GM20431 (cell line): Measurements from ENCODE around the gene PDPK1.
"Not testable (repeated sequence)": the region's sequence is repeated elsewhere in the genome, so short reads cannot be mapped to it uniquely, and the experiment has no call there.

Experiments used
- in situ Hi-C: fragments of 300-500 bp; cut with MseI, MboI; formaldehyde crosslinking; loops from one replicate; pipeline ENCODE4 v1.15.0; 2020; ENCODE audit warnings: low sequenced_read_pairs; ENCODE audit not compliant: unreplicated experiment

Gene PDPK1

DNA sequence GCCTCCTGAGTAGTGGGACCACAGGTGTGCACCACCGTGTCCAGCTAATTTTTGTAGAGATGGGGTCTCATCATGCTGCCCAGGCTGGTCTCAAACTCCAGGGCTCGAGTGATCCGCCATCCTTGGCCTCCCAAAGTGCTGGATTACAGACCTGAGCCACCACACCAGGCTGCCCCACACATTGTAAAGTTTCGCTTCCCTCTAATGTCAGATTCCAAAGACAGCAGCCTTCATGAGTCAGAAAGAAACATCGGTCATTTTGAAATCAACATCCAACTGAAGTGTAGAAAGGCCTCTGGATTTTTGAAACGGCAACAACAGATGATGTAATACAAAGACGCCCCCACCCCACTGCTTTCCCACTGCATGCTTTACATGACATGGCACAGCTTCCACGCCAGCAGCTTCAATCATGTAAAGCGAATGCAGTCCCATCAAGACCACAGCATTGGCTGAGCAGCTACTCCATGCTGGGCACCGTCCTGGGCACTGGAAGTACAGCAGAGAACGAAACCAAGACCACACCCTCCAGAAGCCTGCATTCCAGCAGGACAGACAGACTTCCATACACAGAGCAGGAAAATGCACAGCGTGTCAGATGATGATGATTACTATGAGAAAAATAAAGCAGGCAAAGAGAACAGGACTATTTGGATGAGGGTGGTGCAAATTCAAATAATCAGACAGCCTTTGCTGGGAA lies 107.1 kb downstream of the PDPK1 start:
- in situ Hi-C loops, result not testable (repeated sequence)

DNA sequence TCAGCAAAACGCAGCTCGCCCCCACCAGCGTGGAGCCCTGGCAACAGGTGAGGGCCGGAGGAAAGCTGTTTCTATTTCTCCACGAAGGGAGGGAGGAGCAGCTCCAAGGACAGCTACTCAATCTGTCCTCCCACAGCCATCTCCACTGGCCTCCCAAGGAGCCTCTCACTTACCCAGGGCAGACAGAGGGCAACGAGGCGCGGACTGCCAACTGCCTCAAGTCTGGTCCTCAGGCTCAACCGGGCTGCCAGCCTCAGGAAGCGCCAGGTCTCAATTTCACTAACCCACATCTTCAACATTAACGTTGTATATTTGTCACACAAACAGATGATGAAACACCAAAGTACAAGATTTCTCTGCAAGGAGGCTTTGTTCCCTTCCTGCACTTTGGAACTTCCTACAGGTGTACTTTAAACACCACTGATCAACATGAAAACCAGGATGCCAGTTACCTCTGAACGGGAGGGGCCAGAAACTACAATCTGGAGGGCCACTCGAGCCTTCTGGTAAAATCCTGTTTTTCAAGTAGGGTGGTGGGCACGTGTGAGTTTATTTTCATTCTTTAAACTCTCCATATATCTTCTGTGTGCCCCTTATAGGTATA lies 113.5 kb downstream of the PDPK1 start:
- in situ Hi-C loops, result not testable (repeated sequence)
